Keratinocyte (primary cell): Measurements from ENCODE around the gene GIT2.

Source experiments
- CTCF ChIP-seq, 3 experiments: IDR thresholded peaks in 1 of 3; conservative IDR thresholded peaks in 1 of 3; optimal IDR thresholded peaks in 1 of 3; 2 replicates in 2 of 3; 3 replicates in 1 of 3; pipeline versions ENCODE3 to v1.5.1; 2011; ENCODE audit warnings: low read length in 3 of 3, mild to moderate bottlenecking in 3 of 3, moderate library complexity in 2 of 3, control low read depth in 1 of 3, inconsistent platforms in 1 of 3; ENCODE audit not compliant: insufficient read depth in 2 of 3; ENCODE audit errors: extremely low read depth in 1 of 3
- EZH2 ChIP-seq: IDR thresholded peaks from one replicate; pipeline ENCODE4 v1.6.1; 2012; ENCODE audit warnings: inconsistent platforms, mild to moderate bottlenecking, low read length, moderate library complexity

- TF ChIP-seq CTCF (optimal IDR thresholded peaks at IDR 0.05 in 1 of 3, IDR thresholded peaks at IDR 0.05 in 1 of 3, conservative IDR thresholded peaks at IDR 0.05 in 1 of 3; ENCODE audit: extremely low read depth in 1 of 3, insufficient read depth in 2 of 3, low read length in 3 of 3) = no peak
- TF ChIP-seq EZH2 = no peak
Measured at GRCh38 chr12:109946505-109946904, 49.7 kb downstream of the GIT2 start.
